ENCODE measurements around the gene TFDP1. TPM values are rescaled to one million over a fixed set of nuclear protein-coding genes. Genes with fewer than 3 reads are reported as not detected.

The TFDP1 gene
- total and polyA plus RNA-seq, 2 of the 4 experiments (the other 2 are of a cell fraction), result 59.3 to 97.0 TPM

DNA sequence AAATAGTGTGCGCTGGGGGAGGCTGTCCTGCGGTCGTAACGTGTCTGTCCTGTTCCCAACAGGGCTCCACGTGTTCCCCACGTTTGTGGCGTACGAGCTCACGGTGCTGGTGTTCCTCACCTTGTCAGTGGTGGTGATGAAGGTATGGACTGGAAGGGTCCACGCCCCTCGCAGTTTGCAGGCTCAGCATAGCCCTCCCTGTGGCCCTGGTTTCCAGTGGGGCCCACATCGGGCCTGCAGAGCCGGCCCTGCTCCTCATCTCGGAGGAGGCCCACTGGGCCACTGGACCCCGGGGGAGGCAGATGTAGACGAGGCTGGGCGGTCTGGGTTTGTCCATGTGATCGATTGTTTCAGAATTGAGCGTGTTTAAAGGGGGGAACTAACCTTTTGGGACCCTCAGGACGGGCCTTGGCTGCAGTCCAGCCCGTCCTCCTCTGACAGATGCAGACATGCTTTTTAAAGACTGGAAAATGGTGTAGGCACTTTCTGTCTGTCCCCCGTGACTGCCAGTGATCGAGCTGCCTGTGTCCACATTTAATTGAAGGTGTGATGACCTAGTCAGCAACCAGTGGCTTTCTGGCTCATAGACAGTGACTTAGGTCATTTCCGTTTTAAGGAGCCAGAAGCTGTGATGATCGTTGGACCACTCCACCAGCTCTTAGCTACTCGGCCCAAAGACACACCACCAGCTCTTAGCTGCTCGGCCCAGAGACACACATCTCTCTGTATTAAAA, 37.1 kb upstream of the TFDP1 start:
- Histone ChIP-seq H4K20me1 (ENCODE audit: insufficient read depth, low read length) (peaks cover 53% of the 10 kb centered on the region), H3K27ac (ENCODE audit: insufficient read depth, low read length) (no peak overlapping the region), H3K9me3 (ENCODE audit: control insufficient read depth, insufficient read depth, low read length) (no peaks in the 10 kb centered on the region), H3K36me3 (ENCODE audit: control insufficient read depth, insufficient read depth, low read length) (peaks cover 49% of the 10 kb centered on the region), H3K4me2 (ENCODE audit: low read depth, low read length) (no peak overlapping the region), H3K23ac (ENCODE audit: low read depth, low read length) (no peak overlapping the region), H2BK15ac (ENCODE audit: low read depth, low read length) (no peak overlapping the region), H3K18ac (ENCODE audit: low read depth, low read length) (no peak overlapping the region), H3K4me1 (ENCODE audit: control insufficient read depth, insufficient read depth, low read length) (peaks cover 16% of the 10 kb centered on the region), H3K27me3 (ENCODE audit: control insufficient read depth, insufficient read depth, low read length) (no peaks in the 10 kb centered on the region), H2BK120ac (ENCODE audit: low read depth, low read length) (no peak overlapping the region), H3K9ac (ENCODE audit: low read depth, low read length) (no peak overlapping the region), H3K56ac (ENCODE audit: extremely low read depth, insufficient read depth, low read length) (no peak overlapping the region), H2AK9ac (replicated peaks; ENCODE audit: low read depth, low read length, poor library complexity) (no peak overlapping the region), H3K4ac (ENCODE audit: low read depth, low read length) (no peak overlapping the region), H2BK5ac (ENCODE audit: low read depth, low read length, poor library complexity, severe bottlenecking) (no peak overlapping the region), H2AFZ (replicated peaks; ENCODE audit: low read length, poor library complexity) (no peak overlapping the region), H2AK5ac (ENCODE audit: low read depth, low read length) (peak overlapping the region; percentile 23; the same call in 1 of the 2 replicates), H3K9me1 (ENCODE audit: insufficient read depth, low read length) (peaks cover 7% of the 10 kb centered on the region; the same call in 1 of the 2 replicates), H3K79me1 (ENCODE audit: low read depth in 1 of 2, low read length in 2 of 2) (peaks cover 45 to 67% of the 10 kb centered on the region in 2 experiments), H4K91ac (ENCODE audit: insufficient read depth, low read depth, low read length) (no peak overlapping the region), H4K8ac (ENCODE audit: low read depth in 2 of 2, low read length in 2 of 2) (no peak overlapping the region; a peak in 1 of 4 replicates), H3K14ac (replicated peaks; ENCODE audit: low read depth, low read length) (no peak overlapping the region), H2BK20ac (ENCODE audit: low read depth, low read length) (no peak overlapping the region), H4K5ac (ENCODE audit: low read depth, low read length) (no peak overlapping the region), H3K4me3 (ENCODE audit: insufficient read depth, low read depth, low read length) (no peak overlapping the region)
- WGBS, 2 experiments (ENCODE audit: extremely low coverage in 2 of 2, insufficient read length in 1 of 2), result 72% methylated on average over 6 of the region's 27 CpGs; no CpG with 5 or more reads in 1 of the 2 experiments
- intact Hi-C loops (cut with micrococcal nuclease) (no loop called here), dilution Hi-C loops (cut with HindIII; ENCODE audit: low sequenced_read_pairs, unreplicated experiment) (no loop called here), in situ Hi-C loops (cut with MboI; ENCODE audit: low sequenced_read_pairs) (no loop called here)
- TF ChIP-seq BHLHE40 (IDR thresholded peaks at IDR 0.05; ENCODE audit: low read depth, low read length) (no peak), ELK1 (IDR thresholded peaks at IDR 0.05; ENCODE audit: borderline replicate concordance, low read depth, low read length) (no peak), NFE2L2 (IDR thresholded peaks at IDR 0.05; ENCODE audit: low read depth, low read length) (no peak), POLR2A (IDR thresholded peaks at IDR 0.05; ENCODE audit: low read depth, low read length) (no peak), CEBPB (IDR thresholded peaks at IDR 0.05; ENCODE audit: low read depth, low read length) (no peak), RCOR1 (IDR thresholded peaks at IDR 0.05; ENCODE audit: insufficient replicate concordance, low read length) (no peak), MAFK (IDR thresholded peaks at IDR 0.05; ENCODE audit: low read depth, low read length) (no peak), MXI1 (IDR thresholded peaks at IDR 0.05; ENCODE audit: borderline replicate concordance, low read depth, low read length) (no peak), FOS (IDR thresholded peaks at IDR 0.05; ENCODE audit: low read depth, low read length) (no peak)
- TF ChIP-seq, protein P1, sequence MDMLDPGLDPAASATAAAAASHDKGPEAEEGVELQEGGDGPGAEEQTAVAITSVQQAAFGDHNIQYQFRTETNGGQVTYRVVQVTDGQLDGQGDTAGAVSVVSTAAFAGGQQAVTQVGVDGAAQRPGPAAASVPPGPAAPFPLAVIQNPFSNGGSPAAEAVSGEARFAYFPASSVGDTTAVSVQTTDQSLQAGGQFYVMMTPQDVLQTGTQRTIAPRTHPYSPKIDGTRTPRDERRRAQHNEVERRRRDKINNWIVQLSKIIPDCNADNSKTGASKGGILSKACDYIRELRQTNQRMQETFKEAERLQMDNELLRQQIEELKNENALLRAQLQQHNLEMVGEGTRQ (IDR thresholded peaks at IDR 0.05; ENCODE audit: low read depth, low read length), result no peak
- no TSS peak for BruUV-seq (replicated peaks)
- DNase-seq (peak; percentile 39), ATAC-seq (ENCODE audit: low read depth) (no peak)
- CTCF ChIA-PET, result no interaction called here
- POLR2A ChIA-PET (ENCODE audit: unreplicated experiment), result no interaction called here
